SK-N-SH (cell line): ENCODE measurements around the gene GMPR2.

Experiments
- FOXM1 ChIP-seq: IDR thresholded peaks from 2 replicates; pipeline ENCODE4 v1.4.0; 2012; ENCODE audit warnings: low read depth, mild to moderate bottlenecking
- GABPA ChIP-seq: IDR thresholded peaks from 2 replicates; pipeline ENCODE4 v1.4.0; 2012; ENCODE audit warnings: low read depth, mild to moderate bottlenecking
- GATA2 ChIP-seq: sonication (generic); formaldehyde crosslinking; IDR thresholded peaks from 2 replicates; pipeline ENCODE4 v1.5.0; 2020; ENCODE audit warnings: mild to moderate bottlenecking, missing genetic modification reagents
- POLR2AphosphoS5 ChIP-seq: IDR thresholded peaks from 2 replicates; pipeline ENCODE4 v1.6.1; 2012; ENCODE audit warnings: low read depth, low read length
- RAD21 ChIP-seq: IDR thresholded peaks from 2 replicates; pipeline ENCODE4 v1.6.1; 2012; ENCODE audit warnings: mild to moderate bottlenecking, low read length
- TCF12 ChIP-seq: IDR thresholded peaks from 2 replicates; pipeline ENCODE4 v1.4.0; 2012
- TEAD4 ChIP-seq: IDR thresholded peaks from 2 replicates; pipeline ENCODE4 v1.4.0; 2012; ENCODE audit warnings: mild to moderate bottlenecking, borderline replicate concordance; ENCODE audit not compliant: insufficient read depth
- TF ChIP-seq, protein P1 (sequence below): fragments of 200-600 bp; sonication (generic); IDR thresholded peaks from 2 replicates; pipeline ENCODE4 v1.6.1; 2017; ENCODE audit warnings: antibody characterized with exemption, mild to moderate bottlenecking, moderate library complexity
- TF ChIP-seq, protein P2 (sequence below): fragments of 150-350 bp; IDR thresholded peaks from 2 replicates; pipeline ENCODE4 v1.6.1; 2017; ENCODE audit warnings: antibody characterized with exemption, low read length, low read depth, borderline replicate concordance
- TF ChIP-seq, protein P3 (sequence below): IDR thresholded peaks from 2 replicates; pipeline ENCODE4 v1.6.1; 2012; ENCODE audit warnings: mild to moderate bottlenecking, low read depth, low read length, moderate library complexity
- TF ChIP-seq, protein P4 (sequence below): fragments of 150-350 bp; IDR thresholded peaks from 2 replicates; pipeline ENCODE4 v1.6.1; 2016; ENCODE audit warnings: mild to moderate bottlenecking, low read depth, low read length
- TF ChIP-seq, protein P5 (sequence below): IDR thresholded peaks from 2 replicates; pipeline ENCODE4 v1.4.0; 2012; ENCODE audit warnings: low read depth

DNA sequence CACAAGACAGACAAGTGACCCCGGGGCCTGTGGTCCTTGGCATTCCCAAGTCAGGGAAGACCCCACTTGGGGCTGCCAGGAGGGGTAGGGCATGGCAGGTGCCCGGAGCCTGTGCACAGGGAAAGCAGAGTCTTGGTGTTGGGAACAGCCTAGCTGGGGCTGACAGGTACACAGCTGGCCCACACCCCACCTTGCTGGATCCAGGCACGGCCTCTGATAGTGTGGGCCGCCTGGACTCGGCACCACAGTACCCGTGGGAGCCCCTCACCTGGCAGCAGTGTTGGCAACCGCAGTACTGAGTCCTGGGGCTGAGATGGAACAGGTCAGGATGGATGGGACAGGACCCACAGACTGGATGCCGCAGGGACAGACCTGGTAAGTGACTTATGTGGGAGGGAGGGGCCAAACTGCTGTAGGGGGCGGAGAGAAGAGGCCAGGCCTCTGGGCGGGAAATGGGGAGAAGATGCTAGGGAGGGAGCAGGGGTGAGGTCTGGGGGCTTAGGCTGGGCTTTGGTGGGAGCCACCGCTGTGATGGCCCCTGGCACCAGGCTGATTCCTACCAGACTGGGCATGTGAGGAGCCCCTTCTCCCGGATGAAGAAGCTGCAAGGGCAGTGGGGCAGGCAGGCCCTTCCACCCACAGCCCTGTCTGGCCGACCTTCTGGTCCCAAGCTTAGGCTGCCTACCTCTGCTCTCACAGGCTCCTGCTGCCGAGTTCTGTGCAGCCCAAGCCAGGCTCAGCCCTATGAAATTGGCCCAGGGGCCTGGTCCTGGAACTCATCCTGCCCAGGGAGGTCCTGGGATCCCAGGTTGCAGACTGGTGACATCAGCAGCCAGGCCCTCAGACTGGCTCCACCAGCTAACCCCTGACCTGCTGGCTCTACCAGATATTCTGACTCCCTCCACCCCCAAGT, 30.3 kb downstream of the GMPR2 start, which contains the start of gene TGM1:
- TF ChIP-seq, protein P1, sequence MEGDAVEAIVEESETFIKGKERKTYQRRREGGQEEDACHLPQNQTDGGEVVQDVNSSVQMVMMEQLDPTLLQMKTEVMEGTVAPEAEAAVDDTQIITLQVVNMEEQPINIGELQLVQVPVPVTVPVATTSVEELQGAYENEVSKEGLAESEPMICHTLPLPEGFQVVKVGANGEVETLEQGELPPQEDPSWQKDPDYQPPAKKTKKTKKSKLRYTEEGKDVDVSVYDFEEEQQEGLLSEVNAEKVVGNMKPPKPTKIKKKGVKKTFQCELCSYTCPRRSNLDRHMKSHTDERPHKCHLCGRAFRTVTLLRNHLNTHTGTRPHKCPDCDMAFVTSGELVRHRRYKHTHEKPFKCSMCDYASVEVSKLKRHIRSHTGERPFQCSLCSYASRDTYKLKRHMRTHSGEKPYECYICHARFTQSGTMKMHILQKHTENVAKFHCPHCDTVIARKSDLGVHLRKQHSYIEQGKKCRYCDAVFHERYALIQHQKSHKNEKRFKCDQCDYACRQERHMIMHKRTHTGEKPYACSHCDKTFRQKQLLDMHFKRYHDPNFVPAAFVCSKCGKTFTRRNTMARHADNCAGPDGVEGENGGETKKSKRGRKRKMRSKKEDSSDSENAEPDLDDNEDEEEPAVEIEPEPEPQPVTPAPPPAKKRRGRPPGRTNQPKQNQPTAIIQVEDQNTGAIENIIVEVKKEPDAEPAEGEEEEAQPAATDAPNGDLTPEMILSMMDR = no peak
- TF ChIP-seq, protein P2, sequence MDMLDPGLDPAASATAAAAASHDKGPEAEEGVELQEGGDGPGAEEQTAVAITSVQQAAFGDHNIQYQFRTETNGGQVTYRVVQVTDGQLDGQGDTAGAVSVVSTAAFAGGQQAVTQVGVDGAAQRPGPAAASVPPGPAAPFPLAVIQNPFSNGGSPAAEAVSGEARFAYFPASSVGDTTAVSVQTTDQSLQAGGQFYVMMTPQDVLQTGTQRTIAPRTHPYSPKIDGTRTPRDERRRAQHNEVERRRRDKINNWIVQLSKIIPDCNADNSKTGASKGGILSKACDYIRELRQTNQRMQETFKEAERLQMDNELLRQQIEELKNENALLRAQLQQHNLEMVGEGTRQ = no peak
- TF ChIP-seq TCF12 (no peak), RAD21 (no peak), POLR2AphosphoS5 (no peak), GATA2 (no peak), FOXM1 (no peak), GABPA (no peak), TEAD4 (no peak)
- TF ChIP-seq, protein P3, sequence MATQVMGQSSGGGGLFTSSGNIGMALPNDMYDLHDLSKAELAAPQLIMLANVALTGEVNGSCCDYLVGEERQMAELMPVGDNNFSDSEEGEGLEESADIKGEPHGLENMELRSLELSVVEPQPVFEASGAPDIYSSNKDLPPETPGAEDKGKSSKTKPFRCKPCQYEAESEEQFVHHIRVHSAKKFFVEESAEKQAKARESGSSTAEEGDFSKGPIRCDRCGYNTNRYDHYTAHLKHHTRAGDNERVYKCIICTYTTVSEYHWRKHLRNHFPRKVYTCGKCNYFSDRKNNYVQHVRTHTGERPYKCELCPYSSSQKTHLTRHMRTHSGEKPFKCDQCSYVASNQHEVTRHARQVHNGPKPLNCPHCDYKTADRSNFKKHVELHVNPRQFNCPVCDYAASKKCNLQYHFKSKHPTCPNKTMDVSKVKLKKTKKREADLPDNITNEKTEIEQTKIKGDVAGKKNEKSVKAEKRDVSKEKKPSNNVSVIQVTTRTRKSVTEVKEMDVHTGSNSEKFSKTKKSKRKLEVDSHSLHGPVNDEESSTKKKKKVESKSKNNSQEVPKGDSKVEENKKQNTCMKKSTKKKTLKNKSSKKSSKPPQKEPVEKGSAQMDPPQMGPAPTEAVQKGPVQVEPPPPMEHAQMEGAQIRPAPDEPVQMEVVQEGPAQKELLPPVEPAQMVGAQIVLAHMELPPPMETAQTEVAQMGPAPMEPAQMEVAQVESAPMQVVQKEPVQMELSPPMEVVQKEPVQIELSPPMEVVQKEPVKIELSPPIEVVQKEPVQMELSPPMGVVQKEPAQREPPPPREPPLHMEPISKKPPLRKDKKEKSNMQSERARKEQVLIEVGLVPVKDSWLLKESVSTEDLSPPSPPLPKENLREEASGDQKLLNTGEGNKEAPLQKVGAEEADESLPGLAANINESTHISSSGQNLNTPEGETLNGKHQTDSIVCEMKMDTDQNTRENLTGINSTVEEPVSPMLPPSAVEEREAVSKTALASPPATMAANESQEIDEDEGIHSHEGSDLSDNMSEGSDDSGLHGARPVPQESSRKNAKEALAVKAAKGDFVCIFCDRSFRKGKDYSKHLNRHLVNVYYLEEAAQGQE = no peak
- TF ChIP-seq, protein P4, sequence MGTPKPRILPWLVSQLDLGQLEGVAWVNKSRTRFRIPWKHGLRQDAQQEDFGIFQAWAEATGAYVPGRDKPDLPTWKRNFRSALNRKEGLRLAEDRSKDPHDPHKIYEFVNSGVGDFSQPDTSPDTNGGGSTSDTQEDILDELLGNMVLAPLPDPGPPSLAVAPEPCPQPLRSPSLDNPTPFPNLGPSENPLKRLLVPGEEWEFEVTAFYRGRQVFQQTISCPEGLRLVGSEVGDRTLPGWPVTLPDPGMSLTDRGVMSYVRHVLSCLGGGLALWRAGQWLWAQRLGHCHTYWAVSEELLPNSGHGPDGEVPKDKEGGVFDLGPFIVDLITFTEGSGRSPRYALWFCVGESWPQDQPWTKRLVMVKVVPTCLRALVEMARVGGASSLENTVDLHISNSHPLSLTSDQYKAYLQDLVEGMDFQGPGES = no peak
- TF ChIP-seq, protein P5, sequence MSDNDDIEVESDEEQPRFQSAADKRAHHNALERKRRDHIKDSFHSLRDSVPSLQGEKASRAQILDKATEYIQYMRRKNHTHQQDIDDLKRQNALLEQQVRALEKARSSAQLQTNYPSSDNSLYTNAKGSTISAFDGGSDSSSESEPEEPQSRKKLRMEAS = no peak
